Measurements from ENCODE around the gene ARSH. TPM values are rescaled to one million over a fixed set of nuclear protein-coding genes. Genes with fewer than 3 reads are reported as not detected.
"Not testable (repeated sequence)": the region's sequence is repeated elsewhere in the genome, so short reads cannot be mapped to it uniquely, and the experiment has no call there.

The ARSH gene
- total RNA-seq, 1 experiment from 2014 or later, result not detected

DNA sequence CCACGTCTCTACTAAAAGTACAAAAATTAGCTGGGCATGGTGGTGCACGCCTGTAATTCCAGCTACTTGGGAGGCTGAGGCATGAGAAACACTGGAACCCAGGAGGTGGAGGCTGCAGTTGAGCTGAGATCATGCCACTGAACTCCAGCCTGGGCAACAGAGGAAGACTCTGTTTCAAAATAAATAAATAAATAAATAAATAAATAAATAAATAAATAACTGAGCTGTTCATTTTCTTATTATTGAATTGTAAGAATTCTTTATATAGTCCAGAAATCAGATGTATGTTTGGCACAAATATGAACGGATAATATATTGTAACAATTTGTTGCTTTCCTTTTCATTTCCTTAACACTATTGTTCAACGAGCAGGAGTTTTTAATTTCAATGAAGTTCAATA, 27.7 kb upstream of the ARSH start:
- not testable (repeated sequence) for DNase-seq; H3K27me3 ChIP-seq (ENCODE audit: control insufficient read depth, insufficient read depth, low read length); H3K4me3 ChIP-seq (ENCODE audit: insufficient read depth, low read depth, low read length); H3K36me3 ChIP-seq (replicated peaks; ENCODE audit: control insufficient read depth, insufficient read depth, low read length)

DNA sequence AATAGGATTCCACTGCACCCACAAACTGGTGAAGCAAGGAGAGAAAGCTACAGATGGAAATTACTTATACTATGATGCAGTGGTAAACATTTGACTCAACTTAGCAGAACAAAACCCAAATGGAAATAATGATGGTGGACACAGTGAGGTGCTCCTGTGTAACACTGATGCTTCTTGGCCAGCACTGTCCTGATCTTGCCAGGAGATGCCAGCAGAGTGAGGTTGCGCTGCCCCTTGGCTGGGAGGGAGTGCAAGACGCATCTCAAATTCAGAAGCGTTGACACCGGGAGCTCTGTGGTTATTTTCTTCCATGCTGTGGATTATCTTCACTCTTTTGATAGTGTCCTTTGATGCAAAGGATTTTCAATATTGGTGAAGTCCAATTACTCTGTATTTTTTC, 22.0 kb upstream of the ARSH start:
- Histone ChIP-seq H3K36me3 (replicated peaks; ENCODE audit: control insufficient read depth, insufficient read depth, low read length) (no peaks in the 10 kb centered on the region), H3K4me3 (ENCODE audit: insufficient read depth, low read depth, low read length) (no peak overlapping the region), H3K27me3 (ENCODE audit: control insufficient read depth, insufficient read depth, low read length) (no peaks in the 10 kb centered on the region)
- DNase-seq, result no peak

GRCh38 chrX:2989565-2989964, 16.8 kb upstream of the ARSH start:
- H3K27me3 ChIP-seq (ENCODE audit: control insufficient read depth, insufficient read depth, low read length), result no peaks in the 10 kb centered on the region
- H3K4me3 ChIP-seq (ENCODE audit: insufficient read depth, low read depth, low read length), result no peak overlapping the region
- H3K36me3 ChIP-seq (replicated peaks; ENCODE audit: control insufficient read depth, insufficient read depth, low read length), result no peaks in the 10 kb centered on the region
- DNase-seq, result no peak

DNA sequence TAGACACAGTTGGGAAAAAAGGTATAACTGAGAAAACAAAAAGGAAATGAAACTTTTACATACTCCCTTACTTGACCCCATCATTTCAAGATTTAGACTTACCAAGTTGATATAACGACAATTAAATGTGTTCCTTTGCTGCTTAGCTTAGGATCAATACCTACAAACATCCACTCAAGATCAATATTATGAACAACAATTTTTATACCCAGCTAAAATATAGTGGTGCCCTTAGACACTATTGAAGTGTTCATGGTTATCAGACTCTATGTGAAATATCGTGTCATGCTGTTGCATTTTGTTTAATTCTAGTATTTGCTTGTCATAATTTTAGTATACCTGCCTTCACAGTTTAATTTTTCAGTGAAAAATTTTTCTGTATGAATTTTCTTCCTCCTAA, 4.2 kb downstream of the ARSH start:
- no peak for DNase-seq
- H3K27me3 ChIP-seq (ENCODE audit: control insufficient read depth, insufficient read depth, low read length), result no peaks in the 10 kb centered on the region

GRCh38 chrX:3017492-3017891, 11.1 kb downstream of the ARSH start:
- Histone ChIP-seq H3K36me3 (replicated peaks; ENCODE audit: control insufficient read depth, insufficient read depth, low read length) (no peaks in the 10 kb centered on the region), H3K4me3 (ENCODE audit: insufficient read depth, low read depth, low read length) (no peak overlapping the region), H3K27me3 (ENCODE audit: control insufficient read depth, insufficient read depth, low read length) (no peaks in the 10 kb centered on the region)
- DNase-seq, result no peak

More for the DNA sequence above, 4.2 kb downstream of the ARSH start:
- H3K4me3 ChIP-seq (ENCODE audit: insufficient read depth, low read depth, low read length), result no peak overlapping the region
- H3K36me3 ChIP-seq (replicated peaks; ENCODE audit: control insufficient read depth, insufficient read depth, low read length), result no peaks in the 10 kb centered on the region

- Histone ChIP-seq H3K36me3 (replicated peaks; ENCODE audit: control insufficient read depth, insufficient read depth, low read length) (no peaks in the 10 kb centered on the region), H3K27me3 (ENCODE audit: control insufficient read depth, insufficient read depth, low read length) (no peaks in the 10 kb centered on the region), H3K4me3 (ENCODE audit: insufficient read depth, low read depth, low read length) (no peak overlapping the region)
- no peak for DNase-seq
Observed at GRCh38 chrX:3024176-3024575, 17.8 kb downstream of the ARSH start.

GRCh38 chrX:3026074-3026815, 19.9 kb downstream of the ARSH start:
- no peak for DNase-seq
- Histone ChIP-seq H3K4me3 (ENCODE audit: insufficient read depth, low read depth, low read length) (no peak overlapping the region), H3K36me3 (replicated peaks; ENCODE audit: control insufficient read depth, insufficient read depth, low read length) (no peaks in the 10 kb centered on the region), H3K27me3 (ENCODE audit: control insufficient read depth, insufficient read depth, low read length) (no peaks in the 10 kb centered on the region)

DNA sequence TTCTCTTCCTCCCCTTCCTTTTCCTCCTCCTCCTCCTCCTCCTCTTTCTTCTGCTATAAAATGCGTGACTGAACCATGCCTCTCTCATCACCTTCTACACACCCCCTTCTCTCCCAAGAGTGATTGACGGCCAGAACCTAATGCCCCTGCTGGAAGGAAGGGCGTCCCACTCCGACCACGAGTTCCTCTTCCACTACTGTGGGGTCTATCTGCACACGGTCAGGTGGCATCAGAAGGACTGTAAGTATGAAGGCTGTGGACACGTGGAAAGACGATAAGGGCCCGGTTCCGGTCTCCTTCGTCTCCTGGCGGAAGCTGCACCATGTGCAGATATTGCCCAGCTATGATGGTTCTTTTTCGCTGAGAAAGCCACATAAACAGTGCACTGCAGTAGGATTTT, 22.8 kb downstream of the ARSH start:
- DNase-seq, result no peak
- no peaks in the 10 kb centered on the region for H3K27me3 ChIP-seq (ENCODE audit: control insufficient read depth, insufficient read depth, low read length)
- H3K36me3 ChIP-seq (replicated peaks; ENCODE audit: control insufficient read depth, insufficient read depth, low read length), result no peaks in the 10 kb centered on the region
- no peak overlapping the region for H3K4me3 ChIP-seq (ENCODE audit: insufficient read depth, low read depth, low read length)

DNA sequence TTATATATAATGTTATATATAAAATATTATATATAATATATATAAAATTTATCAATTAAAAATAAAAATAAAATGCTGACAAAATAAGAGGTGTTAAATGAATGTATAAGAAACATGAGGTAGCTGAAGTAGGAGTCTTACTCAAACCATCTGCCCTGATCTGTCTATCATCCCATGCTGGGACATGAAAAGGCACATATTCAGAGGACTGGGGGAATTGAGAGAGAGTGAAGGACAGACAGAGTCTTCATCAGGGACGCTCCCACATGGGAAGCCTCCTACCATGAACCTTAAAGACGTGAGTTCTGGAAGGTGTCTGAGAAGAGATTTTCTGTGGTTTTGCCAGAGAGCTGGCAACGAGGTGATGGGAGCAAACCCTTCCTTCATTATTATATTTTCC, 30.9 kb downstream of the ARSH start:
- DNase-seq, result no peak

GRCh38 chrX:3044196-3044595, 37.9 kb downstream of the ARSH start:
- no peak for DNase-seq
- Histone ChIP-seq H3K27me3 (ENCODE audit: control insufficient read depth, insufficient read depth, low read length) (no peaks in the 10 kb centered on the region), H3K36me3 (replicated peaks; ENCODE audit: control insufficient read depth, insufficient read depth, low read length) (no peaks in the 10 kb centered on the region; the same call in 1 of the 2 replicates), H3K4me3 (ENCODE audit: insufficient read depth, low read depth, low read length) (no peak overlapping the region)

More for the DNA sequence above, 30.9 kb downstream of the ARSH start:
- H3K27me3 ChIP-seq (ENCODE audit: control insufficient read depth, insufficient read depth, low read length), result no peaks in the 10 kb centered on the region
- no peaks in the 10 kb centered on the region for H3K36me3 ChIP-seq (replicated peaks; ENCODE audit: control insufficient read depth, insufficient read depth, low read length)
- no peak overlapping the region for H3K4me3 ChIP-seq (ENCODE audit: insufficient read depth, low read depth, low read length)

- Histone ChIP-seq H3K4me3 (ENCODE audit: insufficient read depth, low read depth, low read length) (no peak overlapping the region), H3K27me3 (ENCODE audit: control insufficient read depth, insufficient read depth, low read length) (no peaks in the 10 kb centered on the region), H3K36me3 (replicated peaks; ENCODE audit: control insufficient read depth, insufficient read depth, low read length) (no peaks in the 10 kb centered on the region; the same call in 1 of the 2 replicates)
- DNase-seq, result no peak
Observed at GRCh38 chrX:3044671-3045070, 38.3 kb downstream of the ARSH start.

- Histone ChIP-seq H3K36me3 (replicated peaks; ENCODE audit: control insufficient read depth, insufficient read depth, low read length) (no peaks in the 10 kb centered on the region; the same call in 1 of the 2 replicates), H3K27me3 (ENCODE audit: control insufficient read depth, insufficient read depth, low read length) (no peaks in the 10 kb centered on the region), H3K4me3 (ENCODE audit: insufficient read depth, low read depth, low read length) (no peak overlapping the region)
- DNase-seq, result no peak
Observed at GRCh38 chrX:3046253-3047240, 40.2 kb downstream of the ARSH start.

GRCh38 chrX:3050523-3051175, 44.3 kb downstream of the ARSH start:
- H3K36me3 ChIP-seq (replicated peaks; ENCODE audit: control insufficient read depth, insufficient read depth, low read length); H3K4me3 ChIP-seq (ENCODE audit: insufficient read depth, low read depth, low read length); H3K27me3 ChIP-seq (ENCODE audit: control insufficient read depth, insufficient read depth, low read length); DNase-seq: not testable (repeated sequence)

DNA sequence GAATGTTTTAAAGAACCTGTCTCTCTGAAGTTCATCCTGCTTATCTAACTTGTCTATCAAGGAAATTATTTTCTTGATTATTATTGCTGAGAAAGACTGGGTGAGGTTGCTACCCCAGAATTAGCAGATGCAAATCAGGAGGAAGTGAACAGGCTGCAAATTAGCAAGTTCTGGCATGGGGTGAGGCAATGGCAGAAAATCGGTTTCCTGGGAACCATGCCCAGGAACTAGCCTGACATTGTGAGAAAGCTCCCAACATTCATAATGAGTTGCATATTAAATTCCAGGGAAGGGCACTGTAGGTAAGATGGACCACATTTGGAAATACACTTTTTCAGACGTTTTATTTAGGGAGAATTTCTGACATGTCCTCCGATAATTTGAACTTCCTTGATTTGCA, 46.5 kb downstream of the ARSH start:
- H3K36me3 ChIP-seq (replicated peaks; ENCODE audit: control insufficient read depth, insufficient read depth, low read length), result no peaks in the 10 kb centered on the region
- no peak overlapping the region for H3K4me3 ChIP-seq (ENCODE audit: insufficient read depth, low read depth, low read length)
- DNase-seq, result no peak

More for the DNA sequence above, 46.5 kb downstream of the ARSH start:
- no peaks in the 10 kb centered on the region for H3K27me3 ChIP-seq (ENCODE audit: control insufficient read depth, insufficient read depth, low read length)
